HuH-7.5 (cell line): Measurements from ENCODE around the gene HMGN1.
A peak's percentile ranks its signal among the peaks of the same experiment; 100 is the strongest.

Source experiments
- DNase-seq: peaks from one replicate; pipeline ENCODE4 v3.0.0; 2011; ENCODE audit warnings: low spot score

HMGN1 gene

DNA sequence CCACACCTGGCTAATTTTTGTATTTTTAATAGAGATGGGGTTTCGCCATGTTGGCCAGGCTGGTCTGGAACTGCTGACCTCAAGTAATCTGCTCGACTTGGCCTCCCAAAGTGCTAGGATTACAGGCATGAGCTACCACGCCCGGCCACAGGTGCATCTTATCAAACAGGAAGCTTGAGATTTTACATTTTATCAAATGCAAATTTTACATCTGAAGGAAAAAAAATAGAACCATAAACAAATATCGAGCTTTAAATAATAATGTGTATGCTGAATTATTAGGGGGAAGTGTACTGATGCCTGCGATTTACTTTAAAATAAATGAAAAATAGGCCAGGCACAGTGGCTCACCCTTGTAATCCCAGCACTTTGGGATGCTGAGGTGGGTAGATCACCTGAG, 18.9 kb downstream of the HMGN1 start:
- no peak for DNase-seq

DNA sequence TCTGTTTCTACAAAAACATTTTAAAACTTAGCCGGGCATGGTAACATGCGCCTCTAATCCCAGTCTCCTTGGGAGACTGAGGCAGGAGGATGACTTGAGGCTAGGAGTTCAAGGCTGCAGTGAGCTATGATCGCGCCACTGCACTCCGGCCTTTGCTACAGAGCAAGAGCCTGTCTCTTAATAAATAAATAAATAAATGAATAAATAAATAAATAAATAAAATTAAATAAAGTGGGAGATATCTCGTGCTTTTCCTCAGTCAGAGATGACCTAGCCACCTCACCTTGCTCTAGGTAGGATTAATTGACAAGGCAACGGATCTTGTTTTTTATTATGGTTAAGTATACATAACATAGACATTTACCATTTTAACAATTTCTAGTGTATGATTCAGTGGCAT, 21.2 kb downstream of the HMGN1 start:
- DNase-seq = no peak

DNA sequence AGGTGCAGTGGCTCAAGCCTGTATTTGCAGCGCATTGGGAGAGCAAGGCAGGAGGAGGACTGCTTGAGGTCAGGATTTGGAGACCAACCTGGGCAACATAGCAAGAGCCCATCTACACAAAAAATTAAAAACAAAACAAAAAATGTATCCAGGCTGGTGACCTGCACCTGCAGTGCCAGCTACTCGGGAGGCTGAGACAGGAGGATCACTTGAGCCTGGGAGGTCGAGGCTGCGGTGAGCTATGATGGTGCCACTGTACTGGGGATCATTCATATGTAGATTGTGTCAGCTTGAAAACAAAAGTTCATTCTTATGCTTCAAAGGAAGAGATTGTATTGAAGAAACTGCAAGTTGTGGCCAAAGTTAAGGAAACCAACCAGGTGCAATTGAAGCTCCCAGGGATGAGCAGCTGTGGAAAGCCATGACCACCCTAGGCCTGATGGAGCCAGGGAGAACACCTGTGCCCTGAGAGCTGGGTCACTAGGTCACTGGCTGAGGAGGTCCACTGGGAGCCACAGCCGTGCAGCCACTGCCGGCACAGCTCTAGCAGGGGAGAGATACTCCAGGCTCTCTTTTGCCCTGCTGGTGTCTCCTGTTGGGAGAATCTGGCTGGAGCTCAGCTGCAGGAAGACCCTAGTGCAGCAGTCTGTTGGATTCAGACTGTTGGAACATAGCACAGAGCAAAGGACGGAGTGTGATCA, 22.1 kb downstream of the HMGN1 start:
- DNase-seq = no peak

DNA sequence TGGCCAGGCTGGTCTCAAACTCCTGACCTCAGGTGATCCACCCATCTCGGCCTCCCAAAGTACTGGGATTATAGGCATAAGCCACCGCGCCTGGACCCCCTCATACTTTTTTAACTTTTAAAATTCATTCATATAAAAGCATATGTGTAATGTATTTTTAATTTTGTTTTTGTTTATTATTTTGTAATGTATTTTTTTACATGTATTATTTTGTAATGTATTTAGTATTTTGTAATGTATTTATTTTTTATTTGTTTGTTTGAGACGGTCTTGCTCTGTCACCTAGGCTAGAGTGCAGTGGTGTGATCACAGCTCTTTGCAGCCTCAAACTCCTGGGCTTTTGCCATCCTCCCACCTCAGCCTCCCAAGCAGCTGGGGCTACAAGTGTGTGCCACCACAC, 23.4 kb downstream of the HMGN1 start:
- DNase-seq = no peak

DNA sequence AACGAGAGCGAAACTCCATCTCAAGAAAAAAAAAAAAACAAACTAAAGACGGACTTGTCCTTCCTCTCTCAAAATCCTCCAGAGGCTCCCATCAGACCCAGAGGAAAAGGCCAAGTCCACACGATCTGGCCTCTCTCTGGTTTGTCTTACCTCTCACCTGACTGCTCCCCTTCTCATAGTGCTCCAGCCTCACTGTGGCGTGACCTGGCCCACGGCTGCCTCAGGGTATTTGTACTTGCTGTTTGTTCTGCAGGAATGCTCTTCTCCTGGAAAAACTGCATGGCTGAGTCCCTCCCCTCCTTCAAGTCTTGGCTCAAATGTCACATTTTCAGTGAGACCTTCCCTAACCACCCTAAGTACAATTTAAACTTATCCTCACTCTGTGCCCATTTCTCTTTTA, 27.5 kb downstream of the HMGN1 start:
- no peak for DNase-seq

DNA sequence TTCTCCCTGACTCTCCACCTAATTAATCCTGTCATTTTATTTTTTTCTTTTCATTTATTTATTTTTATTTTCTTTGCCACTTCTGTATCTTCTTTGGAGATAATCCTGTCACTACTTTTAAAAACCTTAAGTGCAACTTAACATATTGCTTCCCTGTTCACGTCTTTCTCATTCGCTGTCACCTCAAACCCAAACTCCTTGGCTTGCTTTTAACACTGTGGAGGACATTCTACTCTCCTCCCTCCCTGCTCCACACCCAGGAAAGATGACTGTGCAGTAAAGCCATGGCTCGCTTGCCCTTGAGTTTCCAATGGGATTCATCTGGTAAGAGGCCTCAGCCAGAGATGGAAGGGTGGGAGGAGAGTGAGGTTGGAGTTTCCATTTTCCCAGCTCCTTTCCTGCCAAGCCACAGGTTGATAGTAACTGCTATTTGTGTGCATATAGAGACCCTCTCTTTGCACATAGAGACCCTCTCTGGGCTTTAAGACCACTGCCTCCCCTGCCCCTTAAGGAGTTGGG, 29.0 kb downstream of the HMGN1 start:
- no peak for DNase-seq

DNA sequence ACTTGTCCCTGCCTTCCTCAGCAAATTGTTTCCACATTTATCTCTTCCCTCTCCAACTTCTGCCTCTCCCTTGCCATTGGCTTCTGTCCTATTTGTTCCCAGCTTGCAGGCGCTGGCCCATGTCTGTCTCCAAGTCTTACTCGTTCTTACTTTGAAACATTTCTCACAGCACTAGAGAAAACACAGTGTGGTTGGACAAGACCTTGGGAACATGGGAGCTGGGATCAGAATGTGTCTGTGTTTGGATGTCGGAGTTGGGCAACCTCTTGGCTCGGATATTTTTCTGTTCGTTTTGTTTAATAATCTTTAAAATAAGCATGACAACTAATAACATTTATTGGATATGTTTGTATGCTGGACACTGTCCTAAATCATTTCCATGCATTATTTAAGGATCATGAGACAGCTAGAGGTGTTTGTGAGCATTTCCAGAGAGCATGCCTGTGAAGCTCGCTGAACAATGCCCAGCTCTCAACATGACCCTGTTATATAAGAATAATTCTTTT, 29.6 kb downstream of the HMGN1 start:
- no peak for DNase-seq

DNA sequence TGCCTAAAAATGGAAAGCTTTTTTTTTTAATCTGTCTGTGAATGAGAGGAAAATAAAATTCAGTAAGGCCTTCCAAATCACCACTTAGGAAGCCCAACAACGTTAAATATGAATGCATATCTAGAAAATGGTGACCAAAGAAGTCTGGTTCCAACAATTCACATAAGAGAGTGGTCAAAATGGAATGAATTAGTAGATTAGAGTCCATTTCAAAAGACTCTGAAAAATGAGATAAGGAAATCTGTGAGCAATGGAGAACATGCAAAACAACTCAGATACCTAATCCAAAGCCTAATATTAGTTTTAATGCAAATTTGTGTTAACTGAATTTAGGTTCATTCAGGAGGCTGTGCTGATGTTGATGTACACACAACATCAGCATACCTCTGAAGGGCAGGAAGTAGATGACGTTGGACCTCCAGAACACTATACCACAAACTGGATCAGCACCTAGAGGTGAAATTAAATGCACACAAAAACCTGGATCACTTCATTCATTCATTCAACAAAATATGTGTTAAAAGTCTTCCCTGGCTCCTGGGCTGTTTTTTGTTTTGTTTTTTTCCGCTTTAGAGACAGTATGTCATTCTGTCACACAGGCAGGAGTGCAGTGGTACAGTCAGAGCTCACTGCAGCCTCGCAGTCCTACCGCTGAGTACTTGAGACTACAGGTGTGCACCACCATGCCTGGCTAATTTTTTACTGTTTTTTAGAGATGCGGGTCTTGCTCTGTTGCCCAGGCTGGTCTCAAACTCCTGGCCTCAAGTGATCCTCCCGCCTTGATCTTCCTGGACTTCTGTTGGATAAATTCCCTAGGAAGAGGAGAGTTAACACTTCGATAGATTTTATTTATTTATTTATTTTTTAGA, 30.6 kb downstream of the HMGN1 start:
- DNase-seq = no peak

DNA sequence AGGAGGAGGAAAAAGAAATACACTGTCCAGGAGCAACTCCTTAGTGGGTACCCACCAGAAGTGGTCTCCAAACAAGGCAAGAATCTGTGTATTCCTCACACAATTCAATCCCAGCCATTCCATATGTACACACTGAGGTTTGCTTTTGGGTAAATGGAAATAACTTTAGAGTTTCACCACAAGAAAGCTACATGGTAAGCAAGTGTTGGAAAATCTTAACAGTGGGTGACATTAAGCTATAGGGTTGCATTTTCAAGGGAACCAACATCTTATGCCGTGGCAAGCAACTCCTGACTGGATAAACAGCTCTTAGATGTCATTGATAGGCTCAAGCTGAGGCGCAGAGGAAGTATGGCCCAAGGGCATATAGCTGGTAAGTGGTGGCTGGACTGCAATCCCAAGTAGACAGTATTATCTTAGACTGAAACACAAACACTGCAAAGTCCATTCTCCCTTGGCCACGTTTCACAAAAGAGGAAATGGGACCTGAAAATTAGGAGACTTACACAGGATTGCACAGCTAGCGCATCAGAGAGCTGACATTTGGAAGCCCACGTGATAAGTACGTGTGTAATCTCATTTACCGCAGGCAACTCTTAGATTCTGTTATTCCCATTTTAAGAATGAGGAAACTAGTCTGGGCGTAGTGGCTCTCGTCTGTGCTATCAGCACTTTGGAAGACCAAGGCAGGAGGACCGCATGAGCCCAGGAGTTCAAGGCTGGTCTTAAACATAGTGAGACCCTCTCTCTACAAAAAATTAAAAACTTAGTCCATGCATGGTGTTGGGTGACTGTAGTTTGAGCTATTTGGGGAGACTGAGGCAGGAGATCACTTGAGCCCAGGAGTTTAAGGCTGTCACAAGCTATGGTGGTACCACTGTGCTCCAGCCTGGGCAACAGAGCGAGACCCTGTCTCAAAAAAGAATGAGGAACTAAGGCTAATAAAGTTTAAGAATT, 31.5 kb downstream of the HMGN1 start:
- DNase-seq = no peak

DNA sequence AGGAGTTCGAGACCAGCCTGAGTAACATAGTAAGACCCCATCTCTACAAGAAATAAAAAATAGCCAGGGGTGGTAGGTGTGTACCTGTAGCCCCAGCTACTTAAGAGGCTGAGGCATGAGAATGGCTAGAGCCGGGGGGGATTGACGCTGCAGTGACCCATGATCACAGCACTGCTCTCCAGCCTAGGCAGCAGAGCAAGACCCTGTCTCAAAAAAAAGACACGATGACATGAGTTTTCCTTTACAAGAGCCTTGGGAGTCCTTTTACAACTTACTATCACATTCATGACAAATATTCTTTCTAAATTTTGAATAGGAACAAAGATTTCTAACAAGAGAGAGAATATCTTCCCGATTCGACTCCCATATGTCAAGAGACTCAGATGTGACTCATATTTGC, 32.2 kb downstream of the HMGN1 start:
- no peak for DNase-seq

DNA sequence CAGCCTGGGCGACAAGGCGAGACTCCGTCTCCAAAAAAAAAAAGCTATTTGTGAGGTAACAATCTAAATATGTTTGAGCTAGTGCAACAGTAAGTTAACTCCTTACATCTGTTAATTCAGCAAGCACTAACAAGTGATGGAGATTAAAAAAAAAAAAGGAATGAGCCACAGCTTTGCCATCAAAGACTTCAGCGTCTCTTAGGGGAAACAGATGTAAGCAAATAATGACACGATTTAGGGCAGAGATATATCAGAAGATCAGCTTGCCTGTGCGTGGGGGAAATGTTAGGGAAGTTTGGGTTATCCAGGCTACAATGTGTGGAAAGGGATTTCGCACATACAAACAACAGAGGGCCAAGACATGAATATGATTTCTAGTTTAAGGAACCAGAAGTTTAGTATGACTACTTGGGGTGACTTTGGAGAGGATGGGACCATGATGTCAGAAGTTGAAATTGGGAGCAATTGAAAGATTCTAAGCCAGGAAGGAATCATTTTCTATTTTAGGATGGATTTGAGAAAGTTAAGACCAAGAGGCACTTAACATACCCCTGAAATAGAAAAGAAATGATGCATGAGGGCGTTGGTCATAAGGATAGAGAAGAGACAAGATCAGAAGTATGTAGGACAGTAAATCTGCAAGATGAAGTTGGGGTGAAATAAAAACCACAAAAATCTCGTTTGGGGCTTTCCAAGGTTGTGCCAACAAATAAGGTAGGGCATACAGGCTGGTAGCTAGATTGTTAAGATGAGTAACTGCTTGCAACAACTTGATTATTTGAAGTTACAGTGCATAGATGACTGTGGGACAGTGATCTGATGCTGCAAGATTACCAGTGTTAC, 33.1 kb downstream of the HMGN1 start:
- no peak for DNase-seq

DNA sequence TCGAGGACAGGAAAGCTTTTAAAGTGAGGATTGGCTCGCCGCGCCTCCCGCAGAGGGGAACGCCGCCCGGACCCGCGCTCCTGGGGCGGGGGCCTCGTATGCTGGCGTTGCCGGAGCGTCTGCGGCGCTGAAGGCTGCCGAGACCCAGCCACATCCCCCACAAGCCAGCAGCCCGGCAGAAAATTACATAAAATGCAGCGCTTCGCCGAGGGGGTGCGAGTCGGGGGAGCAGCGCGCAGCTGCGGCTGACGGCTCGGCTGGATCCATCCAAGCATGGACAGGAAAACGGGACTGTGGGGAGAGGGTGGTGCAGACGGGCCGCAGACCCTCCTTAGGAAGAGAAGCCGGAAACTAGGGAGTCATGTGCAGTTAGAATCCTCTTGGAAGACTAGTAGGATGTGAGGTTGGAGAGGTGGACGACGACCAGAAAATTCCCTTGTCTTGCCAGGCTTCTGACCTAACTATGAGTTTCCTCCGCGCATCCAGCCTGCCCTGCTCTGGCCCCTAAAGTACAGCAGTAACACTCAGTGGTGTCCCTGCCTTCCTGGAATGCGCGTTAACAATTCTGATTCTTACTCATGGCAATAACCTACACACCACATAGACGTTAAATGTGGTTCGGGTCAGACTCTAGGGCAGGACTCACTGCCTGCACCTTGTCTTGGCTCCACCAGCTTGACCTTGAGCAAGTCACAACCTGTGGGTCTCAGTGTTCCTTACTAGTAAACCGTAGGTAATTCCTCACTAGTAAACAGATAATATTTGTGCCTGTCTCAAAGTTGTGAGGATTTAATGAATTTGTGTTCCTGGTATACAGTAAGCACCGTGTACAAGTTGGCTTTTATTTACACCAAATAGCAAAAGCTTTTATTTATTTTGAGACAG, 34.5 kb downstream of the HMGN1 start:
- DNase-seq = peak; percentile 42

DNA sequence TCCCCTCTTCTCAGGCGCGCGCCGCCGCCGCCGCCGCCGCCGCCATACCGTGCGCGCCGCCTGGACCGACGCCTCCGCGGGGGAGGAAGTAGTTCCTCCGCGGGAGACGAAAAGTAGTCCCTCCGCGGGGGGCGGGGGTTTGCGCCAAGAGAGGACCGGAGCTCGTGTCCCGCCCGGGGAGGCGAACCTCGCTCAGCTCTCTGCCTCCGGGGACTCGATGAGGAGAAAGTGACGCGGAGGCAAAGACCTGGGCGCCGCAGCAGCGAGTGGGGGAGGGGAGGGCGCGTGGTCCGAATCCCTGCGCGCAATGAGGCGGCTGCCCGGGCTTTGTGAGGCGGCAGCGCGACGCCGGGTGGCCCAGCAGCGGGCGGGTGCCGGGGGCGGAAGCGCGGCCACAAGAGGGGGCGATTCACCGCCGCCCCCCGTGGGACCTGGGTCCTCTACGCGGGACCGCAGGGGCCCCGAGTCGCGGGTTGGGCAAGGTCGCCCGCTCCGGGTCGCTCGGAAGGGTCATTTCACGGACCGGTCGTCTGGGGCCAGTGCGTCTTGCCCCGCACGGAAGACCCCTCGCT, 35.2 kb downstream of the HMGN1 start, which contains the start of gene BRWD1:
BRWD1 (minus strand) TSS at position 62 of the 572 bp plus-strand sequence. CDS start 141 bp downstream, outside the sequence.
- DNase-seq = peak; percentile 74

DNA sequence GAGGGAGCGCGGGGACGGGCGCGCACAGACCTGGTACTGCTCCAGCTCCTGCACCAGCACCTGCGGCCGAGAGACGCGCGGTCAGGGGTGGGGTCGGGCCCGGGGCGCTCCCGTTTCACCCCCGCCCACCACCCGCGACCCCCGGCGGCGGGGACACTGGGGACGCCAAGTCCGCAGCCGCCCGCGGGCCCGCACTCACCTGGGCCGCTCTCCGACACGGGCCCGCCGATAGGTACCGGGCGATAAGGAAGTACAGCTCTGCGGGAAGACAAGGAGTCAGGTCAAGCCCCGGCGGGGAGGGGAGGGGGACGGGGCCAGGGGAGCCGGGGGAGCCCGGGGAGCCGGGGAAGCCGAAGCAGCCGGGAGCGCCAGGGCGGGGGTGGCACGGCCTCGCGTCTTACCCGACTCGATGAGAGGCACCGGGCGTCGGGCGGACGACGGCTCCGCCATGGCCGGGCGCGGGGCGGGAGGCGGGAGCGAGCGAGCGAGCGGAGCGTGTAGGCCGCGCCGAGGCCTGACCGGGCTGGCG, 35.8 kb downstream of the HMGN1 start:
- DNase-seq = no peak

DNA sequence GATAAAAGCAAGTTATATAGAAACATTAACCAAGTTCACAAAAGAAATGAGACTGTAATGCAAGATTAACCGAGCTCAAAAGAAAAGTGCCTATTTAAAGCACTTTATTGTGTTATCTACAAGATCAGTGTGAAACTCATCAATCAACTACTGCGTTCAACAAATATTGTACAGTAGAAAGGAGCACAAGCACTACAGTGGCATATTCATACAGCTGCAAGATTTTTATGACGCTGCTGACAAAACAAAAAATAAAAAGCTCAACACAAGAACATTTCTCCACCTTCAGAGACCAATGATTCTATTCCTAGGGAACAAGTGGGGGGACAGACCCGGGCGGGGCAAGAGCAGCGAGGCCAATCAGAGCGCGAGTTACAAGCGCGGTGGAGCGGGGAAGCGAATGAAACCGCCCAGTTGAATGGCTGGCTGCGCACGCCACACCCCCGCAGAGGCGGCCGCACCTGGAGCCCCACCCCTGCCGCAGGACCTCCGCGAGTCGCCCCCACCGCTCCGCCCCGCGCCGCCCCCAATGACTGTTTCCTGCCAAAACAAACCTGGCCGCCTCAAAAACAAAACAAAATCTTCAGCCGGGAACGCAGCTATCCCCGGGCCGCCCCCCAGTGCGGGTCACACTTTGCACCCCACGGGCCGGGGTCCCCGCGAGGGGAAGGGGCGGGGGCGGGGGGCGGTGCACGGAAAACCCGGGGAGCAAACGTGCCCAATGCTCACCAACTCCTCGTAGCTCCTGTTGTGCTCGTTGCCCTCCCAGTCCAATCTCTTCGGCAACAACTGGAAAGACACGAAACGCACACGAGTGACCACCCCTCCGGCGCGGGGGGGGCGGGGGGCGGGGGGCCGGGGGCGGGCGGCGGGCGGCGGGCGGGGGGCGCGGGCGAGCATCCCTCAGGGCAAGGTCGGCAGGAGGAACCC, 36.5 kb downstream of the HMGN1 start:
- DNase-seq = peak; percentile 97

DNA sequence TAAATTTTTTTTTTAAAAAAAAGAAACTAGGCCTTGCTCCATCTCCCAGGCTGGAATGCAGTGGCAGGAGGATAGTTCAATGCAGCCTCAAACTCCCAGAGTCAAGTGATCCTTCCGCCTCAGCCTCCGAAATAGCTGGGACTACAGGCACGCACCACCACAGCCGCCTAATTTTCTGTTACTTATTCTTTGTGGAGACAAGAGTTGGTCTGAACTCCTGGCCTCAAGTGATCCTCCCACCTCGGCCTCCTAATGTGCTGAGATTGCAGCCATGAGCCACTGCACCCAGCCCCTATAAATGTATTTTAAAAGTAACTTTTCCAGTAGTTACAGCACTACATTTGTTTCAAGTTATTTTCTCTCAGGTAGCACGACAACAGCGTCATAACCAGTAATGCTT, 37.7 kb downstream of the HMGN1 start:
- DNase-seq = no peak

DNA sequence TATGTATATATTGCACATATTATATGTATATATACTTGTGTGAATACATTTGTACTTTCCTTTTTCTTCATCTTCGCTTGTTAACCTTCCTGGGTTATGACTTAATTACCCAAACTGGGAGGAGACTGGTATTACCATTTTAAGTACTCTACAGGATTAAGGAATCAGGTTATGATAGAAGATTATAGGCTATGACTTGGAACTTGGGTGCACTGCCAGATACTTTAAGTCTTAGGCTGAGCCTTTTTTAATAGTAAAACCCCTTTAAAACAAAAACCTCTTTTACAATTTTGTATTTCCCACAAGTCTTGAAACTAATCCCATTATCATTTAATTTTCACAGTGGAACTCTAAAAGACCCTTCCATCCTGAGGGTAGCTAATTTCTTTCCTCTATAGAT, 41.4 kb downstream of the HMGN1 start:
- DNase-seq = no peak

DNA sequence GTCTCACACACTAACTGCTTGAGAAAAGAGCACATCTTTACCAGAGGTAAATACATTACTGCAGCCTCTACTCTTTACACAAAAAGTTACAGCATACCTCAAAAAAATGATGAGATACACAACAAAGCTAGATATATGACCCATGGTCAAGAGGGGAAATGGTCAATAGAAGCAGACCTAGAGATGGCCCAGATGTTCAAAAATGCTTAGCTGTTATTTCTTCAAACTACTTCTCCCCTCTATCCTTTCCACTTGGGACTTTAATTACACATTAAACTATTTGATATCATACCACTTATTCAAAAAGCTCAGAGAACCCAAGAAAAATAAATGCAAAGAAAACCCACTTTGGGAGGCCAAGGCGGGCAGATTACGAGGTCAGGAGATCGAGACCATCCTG, 48.3 kb downstream of the HMGN1 start:
- DNase-seq = no peak
